Hippocampal formation (tissue), 2 donors: ENCODE measurements around the gene EYA4.
"Not testable (repeated sequence)": the region's sequence is repeated elsewhere in the genome, so short reads cannot be mapped to it uniquely, and the experiment has no call there.

ENCODE experiments used
- DNase-seq, 2 donors: peaks; one replicate each; lab custom pipeline; 2025; lab: John Stamatoyannopoulos, UW

EYA4 gene

DNA sequence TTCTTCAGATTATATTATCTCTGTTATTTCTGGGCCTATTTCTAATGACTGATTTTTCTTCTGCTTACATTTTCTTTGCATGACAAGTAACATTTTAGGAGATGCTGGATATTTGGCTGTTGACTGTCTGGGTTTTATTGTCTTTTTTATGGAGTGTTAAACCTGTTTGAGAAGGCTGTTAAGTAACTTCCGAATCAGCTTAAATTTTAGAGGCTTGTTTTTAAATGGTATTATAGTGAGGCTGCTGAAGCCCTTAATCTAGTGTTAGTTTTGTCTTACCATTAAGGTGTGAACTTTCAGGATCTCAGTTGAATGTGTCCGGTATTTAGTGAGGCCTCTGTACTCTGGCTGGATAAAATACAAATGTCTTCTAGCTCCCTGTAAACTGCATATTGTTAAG, 109.8 kb downstream of the EYA4 start:
- no peak for DNase-seq

DNA sequence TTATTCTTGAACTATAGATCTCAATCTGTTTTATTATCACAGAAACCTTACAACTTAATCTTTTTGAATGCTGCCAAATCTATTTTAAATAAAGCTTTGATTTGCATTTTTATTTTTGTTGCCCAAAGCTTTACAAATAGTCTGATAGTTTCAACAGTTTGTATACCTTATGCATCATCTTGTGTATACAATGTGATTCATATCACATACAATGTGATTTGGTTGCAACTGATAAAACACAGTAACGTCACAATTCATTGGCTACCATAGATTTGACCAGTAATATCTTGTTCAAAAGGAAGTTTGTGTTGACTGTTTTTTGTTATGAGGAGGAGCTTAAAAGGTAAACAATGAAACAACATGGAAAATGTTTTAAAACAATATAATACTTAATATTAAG, 110.9 kb downstream of the EYA4 start:
- no peak for DNase-seq

- DNase-seq = no peak
Observed at GRCh38 chr6:133353061-133353460, 111.9 kb downstream of the EYA4 start.

GRCh38 chr6:133355922-133356321, 114.8 kb downstream of the EYA4 start:
- DNase-seq = no peak

GRCh38 chr6:133358574-133359150, 117.5 kb downstream of the EYA4 start:
- no peak for DNase-seq

DNA sequence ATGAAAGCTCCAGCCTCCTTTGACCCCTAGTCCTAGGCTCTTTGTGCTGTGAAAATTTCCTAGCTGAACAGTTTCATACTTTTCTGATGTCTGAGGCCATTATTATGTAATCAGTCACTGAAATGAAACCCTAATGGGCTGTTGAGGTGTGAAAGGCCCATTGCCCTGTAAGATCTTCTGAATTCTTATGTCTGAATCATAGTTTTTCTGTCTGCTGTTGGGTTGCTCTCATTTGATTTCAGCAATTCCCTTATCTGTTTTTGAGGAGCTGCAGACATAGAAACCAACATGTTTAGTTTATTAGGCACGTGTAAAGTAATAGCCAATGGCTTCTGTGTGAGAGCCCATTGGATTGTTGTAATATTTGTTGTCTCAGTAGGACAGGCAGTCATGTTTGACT, 118.1 kb downstream of the EYA4 start:
- no peak for DNase-seq

DNA sequence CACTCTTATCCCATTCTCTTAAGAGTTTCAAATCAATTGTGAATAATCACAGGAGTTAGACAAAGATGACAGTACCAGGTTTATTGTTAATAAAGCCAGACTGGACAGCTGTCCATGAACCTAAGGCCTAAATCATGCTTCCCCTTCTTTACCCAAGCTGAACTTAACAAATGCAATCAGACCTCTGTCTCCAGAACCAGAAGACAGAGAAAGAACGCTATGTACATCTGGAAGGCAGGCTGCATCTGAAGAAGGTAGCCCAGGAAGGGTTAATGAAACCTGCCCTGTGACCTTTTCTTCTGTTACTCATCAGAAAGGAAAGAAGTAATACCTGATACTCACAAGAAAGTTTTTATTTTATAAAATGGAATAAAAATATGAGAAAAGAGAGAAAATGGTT, 118.6 kb downstream of the EYA4 start:
- no peak for DNase-seq

DNA sequence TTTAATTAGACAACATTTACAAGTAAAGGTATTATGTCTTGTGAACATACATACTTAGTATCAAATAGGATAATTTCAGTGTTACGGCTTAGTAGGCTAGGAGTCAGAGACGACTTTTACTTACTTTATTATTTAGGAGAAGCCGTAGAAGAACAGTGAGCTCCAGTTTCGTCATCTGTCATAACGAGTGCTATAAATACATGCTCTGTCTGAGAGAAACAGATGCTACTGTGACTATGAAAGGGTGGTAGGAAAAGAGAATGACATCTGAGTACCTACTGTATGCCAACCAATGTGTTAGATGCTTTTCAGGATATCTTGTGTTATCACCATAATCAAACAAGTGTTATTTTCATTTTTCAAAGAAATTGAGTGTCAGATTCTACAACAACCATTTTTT, 119.0 kb downstream of the EYA4 start:
- peak in 1 of 2 donors; percentile 38 for DNase-seq

DNA sequence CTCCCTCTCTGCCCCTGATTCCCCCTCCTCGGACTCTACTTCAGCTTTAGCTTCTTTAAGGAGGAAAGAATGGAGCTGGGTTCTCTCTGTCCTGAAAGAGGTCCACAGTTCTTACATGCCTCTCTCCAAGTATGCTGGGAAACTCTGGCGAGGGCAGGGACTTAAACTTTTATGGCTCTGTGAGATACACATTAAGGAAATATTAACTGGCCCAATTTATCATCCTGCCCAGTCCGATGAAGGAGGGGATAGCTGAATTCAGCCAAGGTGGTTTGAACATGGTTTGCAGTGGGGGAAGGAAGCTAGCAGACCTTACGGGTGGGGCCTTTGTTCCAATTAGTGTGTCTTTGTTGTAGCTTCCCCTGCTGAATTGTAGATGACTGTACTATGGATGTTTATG, 121.7 kb downstream of the EYA4 start:
- DNase-seq = no peak

- no peak for DNase-seq
Observed at GRCh38 chr6:133368664-133369063, 127.5 kb downstream of the EYA4 start.

DNA sequence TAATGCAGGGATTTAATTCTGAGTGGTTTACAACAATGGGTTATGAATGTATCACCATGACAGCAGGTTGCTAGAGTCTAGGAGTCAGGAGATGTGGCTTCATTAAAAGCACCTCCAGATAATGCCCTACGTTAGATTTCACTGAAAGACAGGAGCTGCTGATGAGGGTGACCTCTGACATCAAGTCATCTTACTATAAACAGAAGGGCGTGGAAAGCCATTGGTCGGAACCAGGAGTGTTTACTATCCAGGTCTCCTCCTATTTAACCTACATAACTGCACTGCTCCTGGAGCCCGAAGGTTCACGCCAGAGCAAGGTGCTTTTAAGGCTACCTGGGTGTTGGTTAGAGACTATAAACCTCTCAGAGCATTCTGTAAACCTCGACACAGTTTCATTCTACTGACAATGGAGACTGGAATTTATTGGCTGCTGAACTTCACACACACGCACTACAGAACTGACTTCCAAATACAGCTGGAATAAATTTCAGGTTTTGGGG, 128.7 kb downstream of the EYA4 start:
- no peak for DNase-seq

- DNase-seq = no peak
Observed at GRCh38 chr6:133376743-133377142, 135.6 kb downstream of the EYA4 start.

- DNase-seq = no peak
Observed at GRCh38 chr6:133377219-133377618, 136.1 kb downstream of the EYA4 start.

DNA sequence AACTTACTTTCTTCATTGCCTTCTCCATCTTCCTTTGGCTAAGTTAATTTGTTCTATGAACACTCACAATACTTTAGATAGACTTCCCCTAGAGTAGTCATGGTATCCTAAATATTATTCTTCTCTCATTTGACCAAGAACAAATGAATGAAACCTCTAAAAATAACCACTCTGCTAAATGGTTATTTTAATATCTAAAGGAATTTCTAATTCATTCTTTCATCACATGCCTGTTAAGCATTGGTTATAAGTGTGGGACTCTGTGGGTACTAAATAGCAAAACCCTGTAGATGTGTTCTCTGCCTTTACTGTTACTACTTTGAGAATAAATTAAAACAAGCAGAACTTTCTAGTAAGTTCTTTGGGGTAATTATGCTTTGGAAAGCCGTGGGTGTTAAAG, 138.9 kb downstream of the EYA4 start:
- DNase-seq = no peak

DNA sequence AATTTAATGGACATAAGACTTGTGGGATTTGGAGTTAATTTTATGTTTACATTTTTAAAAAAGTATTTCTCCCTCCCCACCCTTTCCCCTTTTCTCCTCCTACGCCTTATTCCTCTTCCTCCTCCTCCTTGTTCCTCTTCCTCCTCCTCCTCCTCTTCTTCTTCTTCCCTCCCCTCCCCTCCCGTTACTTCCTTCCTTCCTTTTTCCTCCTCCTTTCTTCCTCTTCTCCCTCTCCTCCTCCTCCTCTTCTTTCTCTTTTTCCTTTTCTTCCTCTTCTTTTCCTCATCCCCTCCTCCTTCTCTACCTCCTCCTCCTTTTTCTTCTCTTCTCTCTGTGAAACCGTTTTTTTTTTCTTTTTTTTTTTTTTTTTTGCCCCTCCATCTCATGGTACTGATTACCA, 139.6 kb downstream of the EYA4 start:
- no peak for DNase-seq

DNA sequence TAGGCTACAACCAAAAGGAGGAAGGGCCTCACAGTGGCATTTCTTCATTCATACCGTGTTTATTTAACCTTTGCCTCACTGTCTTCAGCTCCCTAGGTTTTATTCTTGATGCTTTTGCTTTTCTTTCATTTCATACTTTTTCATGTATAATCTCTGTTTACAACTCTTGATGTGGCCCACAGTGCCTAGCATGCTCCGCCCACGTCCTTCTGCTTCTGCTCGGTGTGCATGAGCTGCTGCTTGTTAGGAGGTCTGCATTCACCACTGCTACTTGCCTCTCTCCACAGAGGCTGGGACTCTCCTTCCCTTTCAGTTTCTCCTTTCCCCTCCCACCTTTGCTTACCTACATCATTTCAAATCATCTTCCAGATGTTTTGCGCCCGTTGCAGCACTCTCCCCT, 147.6 kb downstream of the EYA4 start:
- no peak for DNase-seq

DNA sequence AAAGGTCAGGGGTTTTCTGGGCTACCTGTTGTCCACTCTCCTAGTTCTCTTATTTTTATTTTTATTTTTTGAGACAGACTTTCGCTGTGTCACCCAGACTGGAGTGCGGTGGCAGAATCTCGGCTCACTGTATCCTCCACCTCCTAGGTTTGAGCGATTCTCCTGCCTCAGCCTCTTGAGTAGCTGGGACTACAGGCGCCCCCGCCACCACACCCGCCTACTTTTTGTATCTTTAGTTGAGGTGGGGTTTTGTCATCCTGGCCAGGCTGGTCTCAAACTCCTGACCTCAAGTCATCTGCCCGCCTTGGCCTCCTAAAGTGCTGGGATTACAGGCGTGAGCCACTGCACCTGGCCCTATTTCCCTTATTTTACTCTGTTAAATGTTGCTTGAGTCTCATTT, 149.0 kb downstream of the EYA4 start:
- DNase-seq = no peak

- DNase-seq = no peak
Observed at GRCh38 chr6:133392015-133392414, 150.9 kb downstream of the EYA4 start.

DNA sequence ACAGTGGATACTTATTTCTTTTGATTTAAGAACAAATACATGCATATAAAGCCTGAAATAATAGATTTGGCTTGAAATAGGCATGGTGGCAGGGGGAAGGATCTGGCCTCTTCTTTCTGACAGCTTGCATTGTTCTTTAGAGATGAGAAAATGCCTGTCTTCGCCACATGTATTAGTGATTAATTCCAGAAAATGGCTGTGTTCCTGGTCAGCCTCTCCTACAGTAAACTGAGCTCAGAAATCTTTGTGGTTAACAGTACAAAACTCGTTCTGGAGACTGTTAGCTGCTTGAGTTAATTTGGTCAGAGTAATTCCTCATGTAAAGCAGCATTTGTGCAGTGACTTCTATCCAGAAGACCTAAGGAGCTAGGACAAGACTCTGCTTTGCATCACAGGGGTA, 151.5 kb downstream of the EYA4 start:
- no peak for DNase-seq

GRCh38 chr6:133393891-133394290, 152.7 kb downstream of the EYA4 start:
- DNase-seq = no peak

DNA sequence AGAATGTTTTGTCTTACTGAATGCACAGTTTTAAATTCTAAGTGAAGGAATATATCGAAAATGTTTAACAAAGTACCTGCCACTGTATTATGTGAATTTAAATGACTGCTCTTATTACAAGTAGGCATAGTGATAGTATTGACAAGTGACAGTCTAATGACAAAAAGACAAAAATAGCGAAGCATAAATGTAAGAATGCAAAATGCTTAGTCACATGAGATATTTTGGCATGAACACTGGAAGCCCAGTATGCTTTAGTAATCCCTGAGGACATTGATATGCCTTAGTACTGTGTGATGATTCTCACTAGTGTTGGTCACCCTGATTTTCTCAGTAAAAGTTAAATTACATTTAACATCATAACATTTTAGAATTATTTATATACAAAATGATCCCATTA, 153.5 kb downstream of the EYA4 start:
- no peak for DNase-seq

DNA sequence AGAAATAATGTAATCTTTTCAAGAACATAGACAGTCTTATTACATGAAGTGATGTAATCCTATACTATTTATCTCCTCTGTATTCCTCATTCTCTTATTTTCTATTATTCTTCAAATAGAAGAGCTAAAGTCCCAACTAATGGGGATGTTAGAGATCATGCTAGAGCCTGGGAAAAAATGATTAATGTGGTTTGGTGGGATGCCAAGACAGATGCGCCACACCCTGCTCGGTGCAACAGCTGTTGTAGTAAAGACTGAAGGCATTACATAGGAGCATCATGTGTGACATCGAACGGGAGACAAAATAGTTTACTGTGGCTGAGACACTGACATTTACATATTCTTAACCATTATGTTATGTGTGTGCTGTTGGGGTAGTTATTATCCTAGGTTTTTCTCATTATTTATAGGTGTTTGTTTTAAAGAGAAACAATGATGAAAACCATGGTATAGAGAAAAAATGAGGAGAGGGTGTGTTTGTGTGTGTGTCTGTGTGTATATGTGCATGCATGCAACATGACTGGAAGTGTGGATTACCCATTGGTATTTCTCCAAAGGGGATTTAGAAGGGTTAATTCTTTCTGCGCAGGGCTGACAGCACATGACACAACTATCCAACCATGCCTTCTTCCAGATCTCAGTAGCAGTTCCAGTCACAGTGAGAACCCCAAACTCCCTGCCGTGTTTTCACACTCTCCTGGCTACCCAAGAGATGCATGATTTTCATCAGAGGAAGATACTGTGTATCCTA, 155.3 kb downstream of the EYA4 start:
- no peak for DNase-seq

- no peak for DNase-seq
Observed at GRCh38 chr6:133396984-133397348, 155.8 kb downstream of the EYA4 start.

DNA sequence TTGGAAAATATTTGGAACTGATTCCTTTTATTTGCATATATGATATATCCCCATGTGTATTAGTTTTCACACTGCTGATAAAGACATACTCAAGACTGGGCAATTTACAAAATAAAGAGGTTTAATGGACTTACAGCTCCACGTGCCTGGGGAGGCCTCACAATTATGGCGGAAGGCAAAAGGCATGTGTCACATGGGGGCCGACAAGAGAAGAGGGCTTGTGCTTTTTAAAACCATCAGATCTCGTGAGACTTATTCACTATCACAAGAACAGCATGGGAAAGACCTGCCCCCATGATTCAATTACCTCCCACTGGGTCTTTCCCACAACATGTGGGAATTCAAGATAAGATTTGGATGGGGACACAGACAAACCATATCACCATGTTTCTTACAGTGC, 156.4 kb downstream of the EYA4 start:
- DNase-seq = not testable (repeated sequence)
